HEK293 (cell line): ENCODE measurements around the gene MAGI1.

Experiments
- CTCF ChIA-PET: fragments of 350-600 bp; formaldehyde crosslinking; extraction: SDS; loops from one replicate; lab custom pipeline; 2021; ENCODE audit warnings: antibody characterized with exemption; lab: Yijun Ruan, JAX
- POLR2A ChIA-PET: fragments of 300-600 bp; formaldehyde crosslinking; extraction: SDS; loops from one replicate; lab custom pipeline; 2020; ENCODE audit warnings: antibody characterized with exemption, inconsistent platforms; lab: Yijun Ruan, JAX
- H3K27ac ChIP-seq: fragments of 200-500 bp; sonication (Bioruptor generic); 2 replicates; pipeline ENCODE4 v1.5.1; 2014; ENCODE audit warnings: low read depth, low read length, control low read depth, inconsistent platforms; ENCODE audit errors: extremely low read depth
- H3K36me3 ChIP-seq, 2 experiments: fragments of 200-500 bp in 1 of 2; sonication (Bioruptor generic) in 1 of 2; 1 replicate in 1 of 2; 2 replicates in 1 of 2; pipeline ENCODE4 v1.5.1; 2014 to 2017; ENCODE audit warnings: inconsistent platforms in 2 of 2, low read length in 2 of 2; ENCODE audit not compliant: control insufficient read depth in 2 of 2, insufficient read depth in 1 of 2
- H3K4me1 ChIP-seq: fragments of 200-500 bp; sonication (Bioruptor generic); 2 replicates; pipeline ENCODE4 v1.5.1; 2014; ENCODE audit warnings: mild to moderate bottlenecking, low read length, inconsistent platforms; ENCODE audit not compliant: control insufficient read depth, insufficient read depth
- H3K4me3 ChIP-seq: 2 replicates; pipeline ENCODE4 v1.5.1; 2011; ENCODE audit warnings: low read depth, mild to moderate bottlenecking, control low read depth, low read length, moderate library complexity
- H3K9me3 ChIP-seq: fragments of 200-500 bp; sonication (Bioruptor generic); 2 replicates; pipeline ENCODE4 v1.5.1; 2014; ENCODE audit warnings: low read depth, low read length, inconsistent platforms; ENCODE audit not compliant: control insufficient read depth, insufficient read depth
- BCL6B ChIP-seq: fragments of 450-650 bp; formaldehyde crosslinking; IDR thresholded peaks from 2 replicates; pipeline ENCODE4 v1.5.1; 2017; ENCODE audit warnings: missing biosample characterization, missing genetic modification characterization
- IKZF3 ChIP-seq: fragments of 450-650 bp; IDR thresholded peaks from 2 replicates; pipeline ENCODE4 v1.5.0; 2018; ENCODE audit warnings: missing biosample characterization, mild to moderate bottlenecking, missing genetic modification characterization, moderate library complexity
- ZFP37 ChIP-seq: fragments of 450-650 bp; formaldehyde crosslinking; IDR thresholded peaks from 2 replicates; pipeline ENCODE4 v1.5.1; 2016; ENCODE audit warnings: missing biosample characterization, missing genetic modification characterization
- ZNF211 ChIP-seq: fragments of 450-650 bp; formaldehyde crosslinking; IDR thresholded peaks from 2 replicates; pipeline ENCODE4 v1.5.1; 2016; ENCODE audit warnings: low read depth, missing biosample characterization, missing genetic modification characterization
- ZNF239 ChIP-seq: fragments of 450-650 bp; formaldehyde crosslinking; IDR thresholded peaks from 2 replicates; pipeline ENCODE4 v1.5.1; 2016; ENCODE audit warnings: missing biosample characterization, missing genetic modification characterization
- ZNF324 ChIP-seq: fragments of 450-650 bp; formaldehyde crosslinking; IDR thresholded peaks from 2 replicates; pipeline ENCODE4 v1.5.1; 2016; ENCODE audit warnings: missing biosample characterization, missing genetic modification characterization
- ZNF449 ChIP-seq: fragments of 450-650 bp; formaldehyde crosslinking; IDR thresholded peaks from 2 replicates; pipeline ENCODE4 v1.5.1; 2017; ENCODE audit warnings: missing biosample characterization, mild to moderate bottlenecking, missing genetic modification characterization, moderate library complexity
- ZNF48 ChIP-seq: fragments of 450-650 bp; formaldehyde crosslinking; IDR thresholded peaks from 2 replicates; pipeline ENCODE4 v1.5.1; 2016; ENCODE audit warnings: missing biosample characterization, missing genetic modification characterization
- ZNF488 ChIP-seq: fragments of 450-650 bp; formaldehyde crosslinking; IDR thresholded peaks from 2 replicates; pipeline ENCODE4 v1.5.1; 2016; ENCODE audit warnings: missing biosample characterization, missing genetic modification characterization
- ZNF518A ChIP-seq: fragments of 450-650 bp; formaldehyde crosslinking; conservative IDR thresholded peaks from 2 replicates; pipeline ENCODE4 v1.5.1; 2016; ENCODE audit warnings: low read depth, missing biosample characterization, missing genetic modification characterization
- ZNF596 ChIP-seq: fragments of 450-650 bp; IDR thresholded peaks from 2 replicates; pipeline ENCODE4 v1.5.0; 2018; ENCODE audit warnings: missing biosample characterization, mild to moderate bottlenecking, missing genetic modification characterization, moderate library complexity
- ZNF645 ChIP-seq: fragments of 450-650 bp; formaldehyde crosslinking; IDR thresholded peaks from 2 replicates; pipeline ENCODE4; 2016; ENCODE audit warnings: missing biosample characterization, missing genetic modification characterization
- ZNF660 ChIP-seq: fragments of 450-650 bp; IDR thresholded peaks from 2 replicates; pipeline ENCODE4 v1.5.1; 2018; ENCODE audit warnings: missing biosample characterization, mild to moderate bottlenecking, missing genetic modification characterization
- ZNF704 ChIP-seq: fragments of 450-650 bp; formaldehyde crosslinking; IDR thresholded peaks from 2 replicates; pipeline ENCODE4 v1.5.1; 2016; ENCODE audit warnings: missing biosample characterization, missing genetic modification characterization
- ZSCAN4 ChIP-seq: fragments of 450-650 bp; formaldehyde crosslinking; IDR thresholded peaks from 2 replicates; pipeline ENCODE4 v1.5.1; 2017; ENCODE audit warnings: missing biosample characterization, missing genetic modification characterization
- ZSCAN5A ChIP-seq: fragments of 450-650 bp; formaldehyde crosslinking; IDR thresholded peaks from 2 replicates; pipeline ENCODE4 v1.5.1; 2016; ENCODE audit warnings: missing biosample characterization, missing genetic modification characterization

The MAGI1 gene

GRCh38 chr3:65894126-65894525 lies 144.6 kb downstream of the MAGI1 start:
- no peaks in the 10 kb centered on the region for H3K4me1 ChIP-seq
- CTCF ChIA-PET, result interaction anchor here (1.0 kb wide), 1 partner anchor 143 kb away, joined by 3 read pairs; no protein-coding TSS in a partner anchor
- TF ChIP-seq ZNF488, result no peak
- no peak for TF ChIP-seq ZNF704 (tag by site-specific recombination)
- TF ChIP-seq BCL6B (tag by site-specific recombination), result no peak
- no peak for TF ChIP-seq ZNF239 (tag by site-specific recombination)
- TF ChIP-seq ZFP37 (tag by site-specific recombination), result no peak
- TF ChIP-seq ZNF596 (tag by site-specific recombination), result no peak
- TF ChIP-seq ZNF518A (tag by site-specific recombination), result no peak
- TF ChIP-seq ZNF324 (tag by site-specific recombination), result no peak
- TF ChIP-seq ZNF645 (tag by site-specific recombination), result no peak
- TF ChIP-seq ZNF48, result no peak
- TF ChIP-seq ZNF211 (tag by site-specific recombination), result no peak
- TF ChIP-seq ZNF449 (tag by site-specific recombination), result no peak
- no peak for TF ChIP-seq IKZF3 (tag by site-specific recombination)
- TF ChIP-seq ZSCAN5A, result no peak
- no peak for TF ChIP-seq ZSCAN4 (tag by site-specific recombination)
- TF ChIP-seq ZNF660 (tag by site-specific recombination), result no peak
- TF ChIP-seq, all 188 proteins: peak for 0
- Histone ChIP-seq H3K9me3 (no peaks in the 10 kb centered on the region), H3K27ac (no peak overlapping the region), H3K4me3 (no peak overlapping the region), H3K36me3 (no peaks in the 10 kb centered on the region)
- POLR2A ChIA-PET, result no interaction called here
